CD4-positive, alpha-beta T cell treated with Interferon alpha-2 for 1 hour (primary cell): ENCODE results near the gene METTL16.

Experiments
- DNase-seq, 2 donors: peaks; one replicate each; pipeline ENCODE4 v3.0.0-alpha.2; 2020 to 2022

Gene METTL16

GRCh38 chr17:2377659-2378058, 134.0 kb downstream of the METTL16 start:
- no peak for DNase-seq

GRCh38 chr17:2376107-2376506, 135.6 kb downstream of the METTL16 start:
- no peak for DNase-seq

- DNase-seq, result no peak
Observed at GRCh38 chr17:2375406-2375805, 136.3 kb downstream of the METTL16 start.

- no peak for DNase-seq
Observed at GRCh38 chr17:2374549-2375285, 137.0 kb downstream of the METTL16 start.

- no peak for DNase-seq
Observed at GRCh38 chr17:2373179-2373578, 138.5 kb downstream of the METTL16 start.

- no peak for DNase-seq
Observed at GRCh38 chr17:2372681-2373080, 139.0 kb downstream of the METTL16 start.

- no peak for DNase-seq
Observed at GRCh38 chr17:2372180-2372579, 139.5 kb downstream of the METTL16 start.

GRCh38 chr17:2371183-2372130, 140.2 kb downstream of the METTL16 start:
- no peak for DNase-seq

- DNase-seq, result no peak
Observed at GRCh38 chr17:2370211-2370589, 141.5 kb downstream of the METTL16 start.

GRCh38 chr17:2369551-2370210, 142.0 kb downstream of the METTL16 start:
- DNase-seq, result no peak

GRCh38 chr17:2369039-2369438, 142.6 kb downstream of the METTL16 start:
- DNase-seq, result no peak

GRCh38 chr17:2368359-2368758, 143.3 kb downstream of the METTL16 start:
- DNase-seq, result no peak

- DNase-seq, result no peak
Observed at GRCh38 chr17:2366747-2367494, 144.8 kb downstream of the METTL16 start.
